HG03135 (cell line): ENCODE data around the gene SGCD.

Experiments used
- ATAC-seq: cut with Tn5 transposase; IDR thresholded peaks from one replicate; pipeline ENCODE4 v1.9.1; 2021; ENCODE audit warnings: mild to moderate bottlenecking, moderate library complexity; ENCODE audit not compliant: unreplicated experiment

Gene SGCD

DNA sequence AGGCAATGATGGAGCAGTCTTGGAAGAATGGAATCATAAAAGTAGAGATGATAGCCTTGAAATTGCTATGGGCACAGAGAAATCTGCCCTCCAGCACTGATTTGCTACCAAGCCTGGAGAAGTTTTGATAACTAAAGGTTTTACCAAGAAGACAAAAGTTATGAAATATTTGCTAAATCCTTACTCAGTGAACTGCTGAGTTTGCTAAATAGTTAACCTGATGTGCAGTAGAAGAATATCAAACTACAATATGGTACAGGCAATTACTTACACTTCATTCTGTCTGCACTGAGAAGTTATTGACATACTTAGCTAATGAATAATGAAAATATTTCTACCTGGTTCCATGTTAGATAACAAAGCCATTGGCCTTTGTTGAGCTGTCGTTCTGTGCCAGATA is 124.5 kb downstream of the SGCD start:
- no peak for ATAC-seq

DNA sequence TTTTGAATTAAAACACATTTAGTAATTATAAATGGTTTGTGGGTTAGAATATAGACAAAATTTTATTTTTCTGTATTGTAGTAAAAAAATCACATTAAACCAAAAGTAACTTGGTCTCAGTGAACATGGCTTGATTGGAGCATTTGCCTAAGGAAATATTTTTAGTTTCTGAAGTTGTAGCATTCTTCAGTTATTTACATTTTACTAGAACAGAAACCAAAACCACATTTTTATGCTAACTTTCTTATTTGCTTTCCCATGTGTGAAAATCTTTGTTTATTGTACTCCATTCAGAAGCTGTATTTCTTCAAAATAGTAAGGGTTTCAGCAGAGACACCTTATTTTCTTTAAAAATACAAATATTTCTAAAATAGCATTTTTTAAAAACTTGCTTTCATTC is 129.9 kb downstream of the SGCD start:
- no peak for ATAC-seq

DNA sequence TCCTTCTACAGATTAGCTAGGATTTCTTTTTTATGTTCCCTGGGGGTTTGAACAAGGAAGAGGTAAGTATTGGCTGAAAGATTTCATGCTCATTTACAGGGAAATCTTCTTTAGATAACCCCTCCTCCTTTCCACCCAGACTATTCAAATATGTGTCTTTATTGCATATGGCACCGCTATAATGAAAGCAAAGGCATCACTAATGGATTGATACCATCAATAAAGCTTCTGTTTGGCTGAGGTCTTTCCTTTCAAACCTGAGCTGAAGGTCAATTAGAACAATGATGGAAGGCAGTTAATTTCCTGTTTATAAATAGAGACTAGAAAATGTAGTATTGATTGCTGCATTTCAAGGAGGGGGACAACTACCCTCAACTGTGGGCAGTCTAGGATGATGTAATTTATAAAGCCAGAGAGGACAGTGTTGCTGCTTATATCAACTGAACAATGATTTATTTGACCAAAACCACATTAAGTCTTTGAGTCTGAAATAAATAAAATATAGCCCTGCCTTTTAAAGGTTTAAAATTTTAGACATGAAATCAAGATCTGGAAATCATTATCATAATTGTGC is 132.9 kb downstream of the SGCD start:
- no peak for ATAC-seq

DNA sequence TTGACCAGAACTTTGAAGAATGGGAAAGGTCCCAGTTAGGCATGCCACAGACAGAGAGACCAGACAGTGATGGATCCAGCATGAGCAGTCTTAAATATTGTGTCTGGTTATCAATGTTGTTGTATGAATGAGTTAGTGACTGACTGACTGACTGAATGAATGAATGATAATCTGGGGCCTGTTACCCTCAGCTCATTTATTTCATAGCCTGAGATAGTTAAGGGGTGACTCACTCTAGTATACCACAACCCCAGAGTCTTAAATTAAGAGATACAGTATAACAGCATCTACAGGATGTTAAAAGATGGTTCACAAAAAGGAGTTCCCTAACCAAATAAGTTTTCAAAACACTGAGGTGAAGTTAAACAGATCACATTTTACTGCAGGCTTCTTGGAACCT is 133.5 kb downstream of the SGCD start:
- no peak for ATAC-seq

DNA sequence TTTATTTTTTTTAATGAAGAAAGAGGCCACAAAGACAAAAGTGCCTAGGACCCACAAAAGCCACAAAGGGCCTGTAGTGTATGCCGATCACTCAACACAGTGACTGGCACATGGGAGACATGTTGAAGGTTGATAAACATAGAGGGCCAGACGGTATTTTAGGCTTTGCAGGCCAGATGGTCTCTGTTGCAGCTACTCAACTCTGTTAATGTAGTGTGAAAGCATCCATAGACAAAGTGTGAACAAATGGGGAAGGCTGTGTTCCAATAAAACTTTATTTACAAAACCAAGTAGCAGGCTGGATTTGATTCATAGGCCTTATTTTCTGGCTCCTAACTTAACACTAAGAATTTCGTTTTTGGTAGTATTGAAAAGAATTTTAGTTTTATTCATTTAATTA is 139.9 kb downstream of the SGCD start:
- no peak for ATAC-seq

DNA sequence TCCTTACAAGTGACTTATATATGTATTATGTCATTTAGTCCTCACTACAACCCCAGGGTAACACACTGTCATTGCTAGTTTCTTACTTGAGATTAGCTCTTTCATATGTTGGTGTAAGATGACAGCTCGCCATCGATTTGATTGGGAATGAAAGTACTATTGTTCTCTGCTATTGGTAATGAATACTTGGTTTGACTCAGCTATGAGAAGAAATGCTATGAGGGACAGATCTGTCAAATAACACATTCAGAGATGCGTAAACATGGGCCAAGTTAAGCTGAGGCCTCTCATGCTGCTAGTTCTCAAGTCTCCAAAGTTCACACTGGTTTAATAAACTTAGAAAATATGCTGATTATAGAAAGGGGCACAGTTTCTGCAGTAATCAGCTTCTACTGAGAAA is 142.7 kb downstream of the SGCD start:
- no peak for ATAC-seq

DNA sequence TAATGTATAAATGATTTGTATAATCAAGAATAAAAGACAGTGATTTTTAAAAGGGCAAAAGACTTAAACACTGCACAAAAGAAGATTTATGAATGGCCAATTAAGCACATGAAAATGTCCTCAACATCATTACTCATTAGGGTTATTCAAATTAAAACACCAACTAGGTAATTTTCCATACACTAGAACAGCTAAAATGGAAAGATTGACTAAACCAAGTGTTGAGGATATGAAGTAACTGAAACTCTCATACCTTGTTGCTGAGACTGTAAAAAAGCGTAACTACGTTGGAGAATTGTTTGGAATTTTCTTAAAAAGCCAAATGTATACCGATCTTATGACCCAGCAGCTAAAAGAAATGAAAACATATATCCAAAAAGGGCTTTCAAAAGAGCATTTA is 144.9 kb downstream of the SGCD start:
- ATAC-seq, result no peak

DNA sequence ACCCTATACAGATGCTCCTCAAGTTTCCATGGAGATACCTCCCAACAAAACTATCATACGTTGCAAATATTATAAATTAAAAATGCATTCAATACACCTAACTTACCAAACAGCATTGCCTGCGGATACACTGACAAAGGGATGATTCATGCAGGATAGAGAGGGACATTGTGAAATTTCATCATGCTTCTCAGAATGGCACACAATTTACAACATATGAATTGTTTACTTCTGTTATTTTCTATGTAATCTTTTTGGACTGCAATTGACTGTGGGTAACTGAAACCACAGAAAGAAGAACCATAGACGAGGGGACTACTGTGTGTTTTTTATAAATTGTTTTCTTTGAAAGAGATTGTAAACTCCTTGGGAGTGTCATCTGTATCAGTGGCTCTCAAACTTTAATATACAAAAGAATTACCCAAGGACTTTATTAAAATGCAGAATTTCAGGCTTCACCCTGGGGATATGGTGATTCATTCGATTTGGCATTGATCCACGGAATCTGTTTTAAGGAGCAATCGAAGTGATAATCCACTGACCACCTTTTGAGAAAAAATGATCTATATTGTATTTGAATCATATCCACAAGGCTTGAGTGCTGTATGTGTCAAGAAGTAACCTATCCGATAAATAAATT is 146.4 kb downstream of the SGCD start:
- ATAC-seq, result no peak

DNA sequence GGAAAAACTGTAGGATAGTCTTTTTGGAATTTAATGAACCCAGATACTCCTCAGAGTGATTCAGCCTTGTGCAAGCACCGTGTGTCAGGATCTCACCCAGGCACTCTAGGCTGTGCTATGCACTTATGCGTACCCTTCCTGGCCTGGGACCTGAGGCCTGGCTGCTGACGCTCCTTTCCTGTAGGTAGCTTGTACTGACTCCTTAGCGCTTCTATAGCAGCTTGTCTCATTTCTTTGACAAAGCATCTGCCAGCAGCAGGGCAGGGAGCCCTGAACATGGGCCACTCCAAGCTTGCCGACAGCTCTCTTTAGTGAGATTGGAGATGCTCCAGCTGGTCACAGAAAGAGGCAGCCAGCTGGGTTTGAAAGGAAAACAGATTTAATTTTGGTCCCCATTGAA is 147.3 kb downstream of the SGCD start:
- no peak for ATAC-seq

DNA sequence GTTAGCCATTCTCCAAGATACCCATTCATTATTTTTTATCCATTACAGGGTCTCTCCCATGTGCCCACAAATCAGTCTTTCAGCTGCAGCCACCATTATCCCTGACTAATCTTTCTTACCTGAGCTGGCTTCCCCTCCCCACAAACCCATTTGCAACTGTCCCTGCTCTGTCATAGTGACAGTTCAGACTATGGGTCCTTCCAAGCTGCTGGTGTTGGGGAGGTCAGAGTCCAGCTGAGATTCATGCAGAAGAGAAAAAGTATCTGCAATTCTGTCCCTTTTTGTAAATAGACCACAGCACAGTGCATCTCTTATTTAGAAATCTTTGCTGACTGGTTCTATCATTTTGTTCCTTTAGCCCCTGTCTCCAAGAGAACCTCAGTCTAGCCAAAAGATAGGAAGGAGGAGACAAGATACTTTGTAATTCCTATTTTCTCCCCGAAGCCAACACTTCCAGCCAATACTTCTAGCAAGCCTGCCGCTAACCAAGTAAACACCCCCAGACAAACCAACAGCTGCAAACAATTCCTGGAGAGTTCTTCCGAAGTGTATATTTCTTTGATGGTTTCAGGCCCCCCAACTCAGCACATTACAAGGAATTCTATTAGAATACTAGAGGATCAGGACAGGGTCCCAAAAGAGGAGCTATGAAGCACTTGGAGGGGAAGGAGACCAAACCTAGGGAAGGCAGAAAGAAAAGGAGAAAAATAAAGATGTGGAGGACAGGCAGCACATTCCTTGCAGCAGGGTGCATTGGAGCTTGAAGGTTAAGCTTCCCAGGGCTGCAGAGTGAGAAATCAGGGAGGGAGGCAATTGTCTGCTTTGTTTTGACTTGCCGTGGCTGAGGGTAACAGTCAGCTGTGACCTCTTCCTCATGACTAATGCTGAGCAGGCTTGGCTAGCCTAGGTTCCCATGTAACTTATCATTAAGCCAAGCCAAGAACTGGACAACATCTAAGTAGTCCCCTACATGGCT is 148.5 kb downstream of the SGCD start:
- ATAC-seq, result no peak

DNA sequence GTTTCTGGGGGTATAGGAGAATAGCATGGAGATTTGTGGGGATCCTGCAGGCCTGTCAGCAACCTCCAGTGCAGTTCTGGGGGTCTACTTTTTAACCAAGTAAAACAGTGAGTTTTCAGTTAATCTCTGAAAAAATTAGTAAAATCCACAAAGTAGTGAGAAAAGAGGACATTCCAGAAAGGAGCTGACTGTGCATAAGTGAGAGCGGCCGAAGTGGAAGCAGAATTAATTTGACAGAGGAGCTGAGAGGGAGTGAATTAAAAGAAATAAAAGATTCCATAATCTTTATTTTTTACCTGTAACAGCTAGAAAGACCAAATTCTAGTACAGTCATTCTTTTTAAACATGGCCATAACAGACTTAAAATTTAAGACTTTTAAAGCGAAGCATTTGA is 149.2 kb downstream of the SGCD start:
- no peak for ATAC-seq

DNA sequence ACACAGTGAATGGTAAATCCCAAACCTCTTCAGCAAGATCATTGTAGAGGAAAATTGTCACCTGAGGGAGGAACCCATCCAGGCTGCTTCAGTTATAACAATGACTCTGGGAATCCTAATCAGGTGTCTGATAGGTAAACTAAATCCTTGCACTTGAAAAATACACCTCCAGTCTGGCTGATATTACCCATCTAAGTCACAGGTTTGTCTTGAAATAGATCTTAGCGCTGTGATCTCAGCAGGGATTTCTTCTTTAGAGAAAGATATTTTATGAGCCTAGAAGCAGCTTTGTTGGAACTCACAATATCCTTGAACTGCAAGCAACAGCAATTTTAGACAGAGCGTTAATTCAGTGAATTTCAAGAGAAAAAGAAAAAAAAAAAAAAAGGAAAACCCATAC is 149.7 kb downstream of the SGCD start:
- no peak for ATAC-seq

DNA sequence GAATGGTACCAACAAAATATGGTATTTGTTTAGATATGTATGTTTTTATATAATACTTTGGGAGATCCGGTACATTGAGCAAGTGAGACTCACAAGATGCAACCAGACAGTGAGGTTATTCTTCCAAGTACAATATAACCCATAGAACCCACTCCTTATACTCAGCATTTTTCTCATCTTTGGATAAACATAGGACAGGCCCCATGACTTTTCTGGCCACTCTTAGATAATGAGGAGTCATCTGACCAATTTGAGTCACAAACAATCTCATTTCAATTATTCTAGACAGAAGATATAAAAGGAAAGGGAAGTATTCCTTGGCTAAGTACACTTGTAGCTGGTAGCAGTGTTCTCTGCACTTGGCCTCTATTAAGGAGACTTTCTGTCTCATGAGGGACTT is 150.2 kb downstream of the SGCD start:
- ATAC-seq, result no peak

DNA sequence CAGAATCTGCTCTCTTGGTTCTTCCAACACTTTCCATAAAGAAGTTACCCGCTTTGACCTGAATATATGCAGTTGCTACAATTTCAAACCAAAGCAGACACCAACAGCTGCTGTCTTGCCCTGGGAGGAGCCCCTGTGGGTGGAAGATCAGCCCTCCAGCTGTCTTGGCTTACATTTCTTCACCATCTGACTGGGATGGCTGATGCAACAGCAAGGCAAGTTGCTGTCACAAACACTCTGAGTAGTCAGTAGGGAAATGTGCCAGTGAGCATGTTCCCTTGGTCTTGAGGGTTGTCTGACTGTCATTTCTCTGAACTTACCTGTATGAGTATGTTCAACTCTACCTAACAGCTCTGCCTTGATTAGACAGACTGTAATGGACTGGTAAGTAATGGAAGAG is 152.9 kb downstream of the SGCD start:
- ATAC-seq, result no peak

DNA sequence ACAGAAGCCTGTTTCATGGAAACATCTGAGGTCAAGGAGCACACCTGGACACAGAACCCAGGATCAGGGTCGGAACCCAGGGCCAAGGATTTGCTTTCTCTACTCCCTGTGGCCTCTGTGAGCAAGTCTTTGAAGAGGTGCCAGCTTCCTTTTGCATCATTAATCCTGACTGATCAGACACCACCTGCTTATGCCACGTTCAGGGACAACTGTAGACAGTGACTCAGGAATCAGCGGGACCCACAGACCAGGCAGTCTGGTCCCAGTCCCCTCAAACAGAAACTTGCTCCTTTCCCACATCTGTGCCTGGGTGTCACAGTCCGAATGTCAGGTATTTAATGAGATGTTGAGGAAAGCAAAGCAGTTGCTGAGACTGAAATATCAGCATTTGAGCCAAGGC is 154.8 kb downstream of the SGCD start:
- ATAC-seq, result no peak

DNA sequence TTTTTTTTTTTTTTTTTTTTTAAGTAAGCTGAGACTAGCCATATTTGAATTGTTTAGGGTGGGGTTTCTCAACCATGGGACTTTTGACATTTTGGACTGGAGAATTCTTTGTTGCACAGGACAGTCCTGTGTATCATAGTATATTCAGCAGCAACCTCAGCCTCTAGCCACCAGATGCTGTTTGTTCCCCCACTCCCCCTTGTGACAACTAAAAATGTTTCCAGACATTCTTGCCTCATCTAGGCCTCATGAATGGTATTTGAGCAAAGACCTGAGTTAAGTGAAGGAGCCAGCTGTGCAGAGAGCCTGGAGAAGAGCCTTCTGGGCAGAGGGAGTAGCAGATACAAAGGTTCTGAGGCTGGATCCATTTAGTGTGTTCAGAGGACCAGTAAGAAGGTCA is 155.9 kb downstream of the SGCD start:
- ATAC-seq, result no peak

DNA sequence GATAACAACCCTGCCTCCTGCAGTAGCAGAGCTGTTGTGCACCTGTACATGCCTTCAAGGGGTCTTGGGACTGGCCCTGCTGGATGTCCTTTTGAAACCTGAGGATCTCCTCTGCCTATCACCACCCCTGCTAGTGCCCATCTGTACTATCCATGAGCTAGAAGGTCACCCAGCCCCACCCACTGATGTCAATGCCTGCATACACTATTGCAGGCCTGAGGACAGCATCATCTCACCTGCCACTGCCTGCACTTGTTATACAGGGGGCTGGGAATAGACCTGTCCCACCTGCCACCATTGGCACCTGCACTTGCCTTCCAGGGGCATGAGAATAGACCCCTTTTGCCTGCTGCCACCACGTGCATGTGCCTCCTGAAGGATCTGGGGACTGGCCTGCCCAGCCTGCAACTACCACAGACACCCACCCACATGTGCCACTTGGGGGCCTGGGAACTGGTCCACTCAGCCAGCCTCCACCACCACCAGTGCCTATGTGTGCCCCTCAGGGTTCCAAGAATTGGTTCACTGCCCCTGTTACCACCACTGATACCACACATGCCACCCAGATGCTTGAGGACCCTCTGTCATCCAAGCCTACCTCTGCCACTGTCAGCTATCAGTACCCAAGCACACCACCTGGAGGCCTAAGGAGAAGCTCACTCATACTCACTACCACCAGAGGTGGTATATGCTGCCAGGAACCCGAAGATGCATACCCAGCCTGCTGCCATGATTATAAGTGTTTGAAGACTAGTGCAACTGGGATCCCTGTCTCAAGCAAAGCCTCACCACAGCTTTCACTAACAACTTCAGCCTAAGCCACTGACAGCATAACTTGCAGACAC is 159.7 kb downstream of the SGCD start:
- no peak for ATAC-seq

DNA sequence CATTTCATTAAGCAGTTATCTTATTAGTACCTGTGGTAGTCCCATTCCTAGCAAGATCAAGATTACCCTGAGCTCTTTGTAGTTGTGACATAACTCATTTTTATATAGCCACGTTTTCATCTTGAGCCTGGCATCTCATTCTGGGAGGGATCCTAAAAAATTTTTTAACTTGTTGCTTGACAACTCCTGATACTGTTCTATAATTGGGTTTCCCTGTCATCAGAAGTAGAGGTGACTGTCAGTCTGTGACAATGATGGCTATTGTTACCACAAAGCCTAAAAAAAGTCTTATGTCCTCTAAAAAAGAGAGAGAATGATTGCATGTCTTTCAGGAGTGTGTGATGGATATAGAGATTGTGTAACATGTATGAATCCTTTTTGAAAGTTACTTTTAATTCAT is 164.8 kb downstream of the SGCD start:
- ATAC-seq, result no peak

DNA sequence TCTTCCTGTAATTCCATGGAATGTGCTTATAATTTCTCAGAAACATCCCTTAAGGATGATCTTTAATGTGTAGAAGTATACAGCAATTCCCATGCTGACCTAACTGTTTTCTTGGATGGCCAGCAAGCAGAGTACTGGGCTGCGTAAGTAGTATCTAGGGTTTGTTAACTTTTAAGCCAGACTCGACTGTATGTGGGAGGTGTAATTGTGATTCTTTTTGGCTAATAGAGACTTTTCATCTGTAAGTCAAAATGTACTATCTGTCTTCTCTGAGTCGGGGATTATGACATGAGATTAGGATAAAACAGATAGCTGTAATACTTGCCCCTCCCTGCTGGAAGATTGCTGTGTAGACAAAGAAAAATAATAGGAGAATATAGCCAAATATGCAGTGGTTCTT is 169.3 kb downstream of the SGCD start:
- no peak for ATAC-seq

DNA sequence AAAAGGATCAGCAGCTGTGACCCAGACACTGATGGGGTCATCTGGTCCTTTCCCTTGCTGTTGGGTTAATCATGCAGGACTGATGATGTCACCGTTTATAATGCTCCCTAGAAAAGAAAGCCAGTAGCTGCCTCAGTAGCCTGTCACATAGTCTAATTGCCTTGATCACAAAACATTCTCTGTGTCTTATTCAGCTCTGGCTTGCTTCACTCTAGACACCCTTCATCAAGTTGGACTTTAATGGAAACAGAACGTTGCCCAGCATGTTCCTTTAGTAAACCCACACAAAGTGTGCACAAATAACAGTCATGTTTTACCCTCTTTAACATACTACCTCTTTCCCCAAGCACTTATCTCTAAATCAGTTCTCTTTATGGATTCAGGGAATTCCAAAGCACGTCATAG is 170.8 kb downstream of the SGCD start:
- no peak for ATAC-seq
